ENCODE data around the gene PRDM5. TPM values are rescaled to one million over a fixed set of nuclear protein-coding genes. Genes with fewer than 3 reads are reported as not detected.

PRDM5 gene
- total and polyA plus RNA-seq, 2 donors (not counting 3 experiments of a cell fraction or from before 2014, with no cell fraction given) = 2.2 to 8.1 TPM

DNA sequence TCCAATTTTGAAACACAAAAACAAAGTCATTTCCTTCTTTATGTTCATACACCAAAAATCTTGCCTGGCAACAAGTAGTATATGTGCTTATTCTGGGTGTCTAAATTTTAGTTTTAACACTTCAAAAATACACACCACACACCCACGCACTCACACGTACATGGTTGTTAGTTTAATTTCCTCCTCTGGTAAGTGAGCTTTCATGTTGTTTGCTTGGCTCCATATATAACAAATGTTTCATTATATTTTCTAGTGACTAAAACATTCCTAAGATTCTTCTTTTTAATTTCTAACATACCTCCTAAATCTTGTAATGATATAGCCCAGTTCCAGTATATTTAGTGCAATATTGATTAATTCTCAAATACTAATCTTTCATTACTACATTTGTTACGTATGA lies 80.9 kb downstream of the PRDM5 start:
- CTCF ChIA-PET = interaction anchor here (1.0 kb wide), 1 partner anchor 11 kb away, joined by 4 read pairs; no protein-coding TSS in a partner anchor
- POLR2A ChIA-PET = no interaction called here

More for the DNA sequence above, 80.9 kb downstream of the PRDM5 start:
- H3K4me3 ChIP-seq (replicated peaks in 1 of 3; ENCODE audit: insufficient read depth in 1 of 3, low read depth in 1 of 3, low read length in 3 of 3) = no peak overlapping the region
- H3K9me3 ChIP-seq (replicated peaks; ENCODE audit: control insufficient read depth, insufficient read depth, low read length) = no peaks in the 10 kb centered on the region
- H3K36me3 ChIP-seq (ENCODE audit: control insufficient read depth in 2 of 2, extremely low read depth in 1 of 2, insufficient read depth in 2 of 2, low read length in 2 of 2) = no peaks in the 10 kb centered on the region
- H3K9me1 ChIP-seq (replicated peaks; ENCODE audit: control insufficient read depth, extremely low read depth, insufficient read depth, low read length) = no peaks in the 10 kb centered on the region
- H4K20me1 ChIP-seq (replicated peaks; ENCODE audit: control insufficient read depth, extremely low read depth, insufficient read depth, low read length) = no peaks in the 10 kb centered on the region
- H2AFZ ChIP-seq (ENCODE audit: low read depth, low read length) = no peak overlapping the region
- BruUV-seq (replicated peaks) = no TSS peak
- H3K4me2 ChIP-seq (ENCODE audit: insufficient read depth, low read length) = no peak overlapping the region
- intact Hi-C loops (cut with micrococcal nuclease) (no loop called here), dilution Hi-C loops (cut with MboI; ENCODE audit: extremely low pct_ligation_motif_present, low sequenced_read_pairs) (no loop called here)
- no peaks in the 10 kb centered on the region for H3K79me2 ChIP-seq (ENCODE audit: control insufficient read depth, insufficient read depth, low read length)
- no peaks in the 10 kb centered on the region for H3K27me3 ChIP-seq (ENCODE audit: control insufficient read depth in 2 of 2, insufficient read depth in 2 of 2, low read length in 2 of 2)
- DNase-seq (ENCODE audit: low read depth, low spot score) (no peak), FAIRE-seq (no peak)
- no peak for TF ChIP-seq GATA2 (IDR thresholded peaks at IDR 0.05; ENCODE audit: insufficient read depth, insufficient read length, low read depth, low read length)
- TF ChIP-seq, protein P1, sequence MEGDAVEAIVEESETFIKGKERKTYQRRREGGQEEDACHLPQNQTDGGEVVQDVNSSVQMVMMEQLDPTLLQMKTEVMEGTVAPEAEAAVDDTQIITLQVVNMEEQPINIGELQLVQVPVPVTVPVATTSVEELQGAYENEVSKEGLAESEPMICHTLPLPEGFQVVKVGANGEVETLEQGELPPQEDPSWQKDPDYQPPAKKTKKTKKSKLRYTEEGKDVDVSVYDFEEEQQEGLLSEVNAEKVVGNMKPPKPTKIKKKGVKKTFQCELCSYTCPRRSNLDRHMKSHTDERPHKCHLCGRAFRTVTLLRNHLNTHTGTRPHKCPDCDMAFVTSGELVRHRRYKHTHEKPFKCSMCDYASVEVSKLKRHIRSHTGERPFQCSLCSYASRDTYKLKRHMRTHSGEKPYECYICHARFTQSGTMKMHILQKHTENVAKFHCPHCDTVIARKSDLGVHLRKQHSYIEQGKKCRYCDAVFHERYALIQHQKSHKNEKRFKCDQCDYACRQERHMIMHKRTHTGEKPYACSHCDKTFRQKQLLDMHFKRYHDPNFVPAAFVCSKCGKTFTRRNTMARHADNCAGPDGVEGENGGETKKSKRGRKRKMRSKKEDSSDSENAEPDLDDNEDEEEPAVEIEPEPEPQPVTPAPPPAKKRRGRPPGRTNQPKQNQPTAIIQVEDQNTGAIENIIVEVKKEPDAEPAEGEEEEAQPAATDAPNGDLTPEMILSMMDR (IDR thresholded peaks at IDR 0.05; ENCODE audit: extremely low read depth in 1 of 2, insufficient read depth in 1 of 2, low read depth in 1 of 2, low read length in 2 of 2) = no peak
- TF ChIP-seq, protein P2, sequence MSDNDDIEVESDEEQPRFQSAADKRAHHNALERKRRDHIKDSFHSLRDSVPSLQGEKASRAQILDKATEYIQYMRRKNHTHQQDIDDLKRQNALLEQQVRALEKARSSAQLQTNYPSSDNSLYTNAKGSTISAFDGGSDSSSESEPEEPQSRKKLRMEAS (IDR thresholded peaks at IDR 0.05; ENCODE audit: insufficient read depth, insufficient read length) = no peak
- TF ChIP-seq FOS (IDR thresholded peaks at IDR 0.05; ENCODE audit: borderline replicate concordance, insufficient read depth, low read length) = no peak
- no peak for TF ChIP-seq MYC (IDR thresholded peaks at IDR 0.05; ENCODE audit: low read depth, low read length)
- no peak for TF ChIP-seq POLR2AphosphoS5 (IDR thresholded peaks at IDR 0.05; ENCODE audit: insufficient read depth, low read depth, low read length)
- TF ChIP-seq JUN (IDR thresholded peaks at IDR 0.05; ENCODE audit: borderline replicate concordance, insufficient read depth, insufficient read length, low read depth) = no peak
- TF ChIP-seq EZH2 (IDR thresholded peaks at IDR 0.05; ENCODE audit: borderline replicate concordance, low read depth, low read length, severe bottlenecking) = no peak
- TF ChIP-seq POLR2A (IDR thresholded peaks at IDR 0.05; ENCODE audit: low read depth, low read length) = no peak
- no peak overlapping the region for H3K9ac ChIP-seq (replicated peaks; ENCODE audit: extremely low read depth, insufficient read depth, low read length)
- no peaks in the 10 kb centered on the region for H3K4me1 ChIP-seq (ENCODE audit: control insufficient read depth, extremely low read depth, insufficient read depth, low read length)
- no peak overlapping the region for H3K27ac ChIP-seq (ENCODE audit: insufficient read depth, low read depth, low read length)

All from endothelial cell of umbilical vein (primary cell).